ENCODE measurements around the gene CDV3.

GRCh38 chr3:133574260-133574881 lies 885 bp downstream of the CDV3 start:
- TF ChIP-seq POLR2A (IDR thresholded peaks at IDR 0.05) = peak; percentile 5 to 66
- TF ChIP-seq, protein P1, sequence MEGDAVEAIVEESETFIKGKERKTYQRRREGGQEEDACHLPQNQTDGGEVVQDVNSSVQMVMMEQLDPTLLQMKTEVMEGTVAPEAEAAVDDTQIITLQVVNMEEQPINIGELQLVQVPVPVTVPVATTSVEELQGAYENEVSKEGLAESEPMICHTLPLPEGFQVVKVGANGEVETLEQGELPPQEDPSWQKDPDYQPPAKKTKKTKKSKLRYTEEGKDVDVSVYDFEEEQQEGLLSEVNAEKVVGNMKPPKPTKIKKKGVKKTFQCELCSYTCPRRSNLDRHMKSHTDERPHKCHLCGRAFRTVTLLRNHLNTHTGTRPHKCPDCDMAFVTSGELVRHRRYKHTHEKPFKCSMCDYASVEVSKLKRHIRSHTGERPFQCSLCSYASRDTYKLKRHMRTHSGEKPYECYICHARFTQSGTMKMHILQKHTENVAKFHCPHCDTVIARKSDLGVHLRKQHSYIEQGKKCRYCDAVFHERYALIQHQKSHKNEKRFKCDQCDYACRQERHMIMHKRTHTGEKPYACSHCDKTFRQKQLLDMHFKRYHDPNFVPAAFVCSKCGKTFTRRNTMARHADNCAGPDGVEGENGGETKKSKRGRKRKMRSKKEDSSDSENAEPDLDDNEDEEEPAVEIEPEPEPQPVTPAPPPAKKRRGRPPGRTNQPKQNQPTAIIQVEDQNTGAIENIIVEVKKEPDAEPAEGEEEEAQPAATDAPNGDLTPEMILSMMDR (IDR thresholded peaks at IDR 0.05 in 4 of 5, conservative IDR thresholded peaks at IDR 0.05 in 1 of 5) = no peak

Measured in gastrocnemius medialis (tissue), 4 donors.